PC-9 (cell line): Measurements from ENCODE around the gene MXD4. TPM values are rescaled to one million over a fixed set of nuclear protein-coding genes. Genes with fewer than 3 reads are reported as not detected.

Experiments
- BruUV-seq: library from RNA; stranded (reverse); fragments of 400-500 nt; replicated peaks from 2 replicates; lab custom pipeline; 2021; lab: Mats Ljungman, UMichigan
- CTCF ChIA-PET: fragments of 300-600 bp; sonication (Branson Sonifier 250); formaldehyde crosslinking; loops from one replicate; lab custom pipeline; 2022; ENCODE audit warnings: antibody characterized with exemption; lab: Charles Lee
- POLR2A ChIA-PET: fragments of 300-600 bp; sonication (Branson Sonifier 250); formaldehyde crosslinking; loops from one replicate; lab custom pipeline; 2022; ENCODE audit warnings: antibody characterized with exemption; ENCODE audit not compliant: unreplicated experiment; lab: Charles Lee
- DNase-seq, 2 experiments: peaks; one replicate each; pipeline versions ENCODE4 v3.0.0 to v3.0.0-alpha.2; 2015 to 2022; ENCODE audit warnings: mixed read lengths in 1 of 2
- H2AFZ ChIP-seq: fragments of 200-600 bp; sonication (generic); 2 replicates; pipeline ENCODE4 v1.8.1; 2017; ENCODE audit warnings: antibody characterized with exemption
- H3F3A ChIP-seq: fragments of 200-600 bp; sonication (generic); 2 replicates; pipeline ENCODE4 v1.8.1; 2017; ENCODE audit warnings: antibody characterized with exemption, mild to moderate bottlenecking, low read depth; ENCODE audit not compliant: insufficient read depth
- H3K27ac ChIP-seq: fragments of 200-600 bp; sonication (generic); 2 replicates; pipeline ENCODE4 v1.6.1; 2016; ENCODE audit warnings: mixed run types
- H3K27me3 ChIP-seq: fragments of 200-600 bp; sonication (generic); 2 replicates; pipeline ENCODE4 v1.6.1; 2016; ENCODE audit warnings: low read depth, mixed run types; ENCODE audit not compliant: insufficient read depth
- H3K36me3 ChIP-seq: fragments of 200-600 bp; sonication (generic); 2 replicates; pipeline ENCODE4 v1.6.1; 2016; ENCODE audit warnings: low read depth, mixed run types
- H3K4me1 ChIP-seq: fragments of 200-600 bp; sonication (generic); replicated peaks from 2 replicates; pipeline ENCODE4 v1.6.1; 2016; ENCODE audit warnings: mixed run types; ENCODE audit not compliant: insufficient read depth
- H3K4me2 ChIP-seq: fragments of 200-600 bp; sonication (generic); 2 replicates; pipeline ENCODE4 v1.6.1; 2017; ENCODE audit warnings: mixed run types
- H3K4me3 ChIP-seq: fragments of 200-600 bp; sonication (generic); 2 replicates; pipeline ENCODE4 v1.6.1; 2016; ENCODE audit warnings: mixed run types
- H3K79me2 ChIP-seq: fragments of 200-600 bp; sonication (generic); 2 replicates; pipeline ENCODE4 v1.6.1; 2017; ENCODE audit warnings: low read depth, mixed run types
- H3K9me2 ChIP-seq: fragments of 200-600 bp; sonication (generic); 2 replicates; pipeline ENCODE4 v1.8.1; 2017; ENCODE audit warnings: mild to moderate bottlenecking; ENCODE audit not compliant: insufficient read depth
- H3K9me3 ChIP-seq: fragments of 200-600 bp; sonication (generic); 2 replicates; pipeline ENCODE4 v1.8.1; 2016; ENCODE audit warnings: low read depth; ENCODE audit not compliant: insufficient read depth
- H4K20me1 ChIP-seq: fragments of 200-600 bp; sonication (generic); 2 replicates; pipeline ENCODE4 v1.8.1; 2017; ENCODE audit not compliant: insufficient read depth
- CTCF ChIP-seq: fragments of 200-600 bp; sonication (generic); conservative IDR thresholded peaks from 2 replicates; pipeline ENCODE4 v1.6.1; 2017; ENCODE audit warnings: mixed run types, antibody characterized with exemption, mild to moderate bottlenecking, moderate library complexity
- EZH2 ChIP-seq: fragments of 200-600 bp; sonication (generic); IDR thresholded peaks from 2 replicates; pipeline ENCODE4 v1.8.0; 2017; ENCODE audit warnings: antibody characterized with exemption, low read depth
- intact Hi-C: fragments of 100-400 bp; cut with micrococcal nuclease; formaldehyde crosslinking; loops from one replicate; pipeline ENCODE4 v1.10.0; 2022; ENCODE audit not compliant: unreplicated experiment
- total RNA-seq: library from RNA; stranded (reverse); gene quantifications from 2 replicates; pipeline ENCODE4 v1.2.3, GENCODE V29; 2021

The MXD4 gene
- total RNA-seq, 1 experiment from 2014 or later = 37.0 TPM

- Histone ChIP-seq H4K20me1 (no peaks in the 10 kb centered on the region), H3K4me1 (no peaks in the 10 kb centered on the region), H3K9me2 (no peaks in the 10 kb centered on the region), H3K4me3 (no peak overlapping the region), H3K9me3 (no peaks in the 10 kb centered on the region), H3K4me2 (no peak overlapping the region), H3F3A (peaks cover 7% of the 10 kb centered on the region; the same call in 1 of the 2 replicates), H3K79me2 (no peaks in the 10 kb centered on the region), H3K36me3 (no peaks in the 10 kb centered on the region), H2AFZ (no peak overlapping the region), H3K27me3 (no peaks in the 10 kb centered on the region), H3K27ac (no peak overlapping the region)
- intact Hi-C loops = no loop called here
- no TSS peak for BruUV-seq
- no peak for TF ChIP-seq EZH2
- DNase-seq = no peak
- CTCF ChIA-PET = no interaction called here
- POLR2A ChIA-PET = no interaction called here
Observed at GRCh38 chr4:2247128-2248043, 14.5 kb downstream of the MXD4 start.

- POLR2A ChIA-PET = no interaction called here
- CTCF ChIA-PET = no interaction called here
Observed at GRCh38 chr4:2246384-2247127, 15.4 kb downstream of the MXD4 start.

GRCh38 chr4:2245787-2246275, 16.1 kb downstream of the MXD4 start:
- no peaks in the 10 kb centered on the region for H4K20me1 ChIP-seq
- TF ChIP-seq CTCF = no peak
- TF ChIP-seq EZH2 = no peak
- H3K9me2 ChIP-seq = no peaks in the 10 kb centered on the region
- peaks cover 9% of the 10 kb centered on the region for H3K79me2 ChIP-seq
- H2AFZ ChIP-seq = no peak overlapping the region
- ChIA-PET POLR2A (interaction anchor here (0.6 kb wide), 1 partner anchor 197 kb away, joined by 3 read pairs; no protein-coding TSS in a partner anchor), CTCF (no interaction called here)
- no peaks in the 10 kb centered on the region for H3K27me3 ChIP-seq
- H3K27ac ChIP-seq = no peak overlapping the region
- no peaks in the 10 kb centered on the region for H3K36me3 ChIP-seq
- no peak overlapping the region for H3K4me3 ChIP-seq
- H3F3A ChIP-seq = peaks cover 7% of the 10 kb centered on the region; the same call in 1 of the 2 replicates
- H3K9me3 ChIP-seq = no peaks in the 10 kb centered on the region
- H3K4me2 ChIP-seq = no peak overlapping the region
- H3K4me1 ChIP-seq = peaks cover under 1% of the 10 kb centered on the region
- BruUV-seq = no TSS peak
- intact Hi-C loops = no loop called here
- no peak for DNase-seq

More at GRCh38 chr4:2246384-2247127, 15.4 kb downstream of the MXD4 start:
- Histone ChIP-seq H3K27ac (no peak overlapping the region), H3K4me3 (no peak overlapping the region), H3K27me3 (no peaks in the 10 kb centered on the region), H3K4me1 (no peaks in the 10 kb centered on the region), H2AFZ (no peak overlapping the region), H3K79me2 (peaks cover 1% of the 10 kb centered on the region), H3K4me2 (no peak overlapping the region), H4K20me1 (no peaks in the 10 kb centered on the region), H3F3A (peaks cover 7% of the 10 kb centered on the region; the same call in 1 of the 2 replicates), H3K36me3 (no peaks in the 10 kb centered on the region), H3K9me2 (no peaks in the 10 kb centered on the region), H3K9me3 (no peaks in the 10 kb centered on the region)
- intact Hi-C loops = no loop called here
- TF ChIP-seq CTCF = no peak
- DNase-seq = no peak
- BruUV-seq = no TSS peak
